GM23338 (cell line): ENCODE results near the gene CFH. TPM values are rescaled to one million over a fixed set of nuclear protein-coding genes. Genes with fewer than 3 reads are reported as not detected.

Experiments
- ATAC-seq: fragments of 200-7000 bp; cut with Tn5 transposase; 3 replicates; pipeline ENCODE4 v1.9.1; 2020
- DNase-seq: peaks from one replicate; pipeline ENCODE4 v3.0.0-alpha.2; 2015; ENCODE audit warnings: low spot score
- H2AFZ ChIP-seq: fragments of 200-600 bp; sonication (generic); 2 replicates; pipeline ENCODE4 v1.8.0; 2016; ENCODE audit warnings: antibody characterized with exemption, mild to moderate bottlenecking, moderate library complexity
- H3F3A ChIP-seq: fragments of 200-600 bp; sonication (generic); replicated peaks from 2 replicates; pipeline ENCODE4 v1.8.0; 2017; ENCODE audit warnings: antibody characterized with exemption, mixed run types, low read depth
- H3K27ac ChIP-seq: fragments of 200-600 bp; sonication (generic); 2 replicates; pipeline ENCODE4 v1.6.1; 2016; ENCODE audit warnings: low read depth
- H3K27me3 ChIP-seq: fragments of 200-600 bp; sonication (generic); 2 replicates; pipeline ENCODE4 v1.8.0; 2016; ENCODE audit warnings: mild to moderate bottlenecking, mixed run types, moderate library complexity; ENCODE audit not compliant: insufficient read depth
- H3K36me3 ChIP-seq: fragments of 200-600 bp; sonication (generic); 2 replicates; pipeline ENCODE4 v1.8.0; 2016; ENCODE audit warnings: mild to moderate bottlenecking; ENCODE audit not compliant: insufficient read depth
- H3K4me1 ChIP-seq: fragments of 200-600 bp; sonication (generic); 2 replicates; pipeline ENCODE4 v1.8.0; 2016; ENCODE audit warnings: mild to moderate bottlenecking, moderate library complexity; ENCODE audit not compliant: insufficient read depth
- H3K4me2 ChIP-seq: fragments of 200-600 bp; sonication (generic); 2 replicates; pipeline ENCODE4 v1.7.1; 2017; ENCODE audit warnings: mixed run types
- H3K4me3 ChIP-seq: fragments of 200-600 bp; sonication (generic); 2 replicates; pipeline ENCODE4 v1.6.1; 2016; ENCODE audit warnings: mixed run types
- H3K79me2 ChIP-seq: fragments of 200-600 bp; sonication (generic); replicated peaks from 2 replicates; pipeline ENCODE4 v1.8.0; 2017; ENCODE audit warnings: mild to moderate bottlenecking; ENCODE audit not compliant: insufficient read depth
- H3K9me2 ChIP-seq: fragments of 200-600 bp; sonication (generic); 2 replicates; pipeline ENCODE4 v1.8.0; 2017; ENCODE audit not compliant: insufficient read depth
- H4K20me1 ChIP-seq: fragments of 200-600 bp; sonication (generic); replicated peaks from 2 replicates; pipeline ENCODE4 v1.8.0; 2017; ENCODE audit warnings: mild to moderate bottlenecking; ENCODE audit not compliant: insufficient read depth
- H3K27ac Mint-ChIP-seq: 2 replicates; pipeline ENCODE4 v1.8.0; 2020; ENCODE audit warnings: inconsistent platforms, mild to moderate bottlenecking, moderate library complexity, mixed read lengths
- H3K27me3 Mint-ChIP-seq: 3 replicates; pipeline ENCODE4 v1.8.0; 2022; ENCODE audit warnings: low read depth, mild to moderate bottlenecking, moderate library complexity, mixed read lengths, inconsistent platforms; ENCODE audit not compliant: insufficient read depth, poor library complexity
- H3K36me3 Mint-ChIP-seq: 3 replicates; pipeline ENCODE4 v1.8.0; 2021; ENCODE audit warnings: low read depth, mild to moderate bottlenecking, inconsistent platforms, moderate library complexity, mixed read lengths
- H3K4me1 Mint-ChIP-seq: 3 replicates; pipeline ENCODE4 v1.8.0; 2020; ENCODE audit warnings: mild to moderate bottlenecking, inconsistent platforms, mixed read lengths
- H3K4me3 Mint-ChIP-seq: 3 replicates; pipeline ENCODE4 v1.8.0; 2021; ENCODE audit warnings: moderate library complexity, mild to moderate bottlenecking, inconsistent platforms, mixed read lengths
- H3K9me3 Mint-ChIP-seq: 3 replicates; pipeline ENCODE4 v1.8.0; 2020; ENCODE audit warnings: moderate library complexity, mild to moderate bottlenecking, inconsistent platforms, mixed read lengths
- CREB1 ChIP-seq: fragments of 250-450 bp; sonication (Bioruptor Pico); IDR thresholded peaks from 2 replicates; pipeline ENCODE4 v1.5.0; 2020; ENCODE audit warnings: low read depth, mild to moderate bottlenecking, moderate library complexity
- EZH2 ChIP-seq: fragments of 200-600 bp; sonication (generic); IDR thresholded peaks from one replicate; pipeline ENCODE4 v1.8.0; 2017; ENCODE audit warnings: antibody characterized with exemption, mild to moderate bottlenecking, low read depth; ENCODE audit not compliant: unreplicated experiment
- EZH2phosphoT487 ChIP-seq: fragments of 200-600 bp; sonication (generic); IDR thresholded peaks from one replicate; pipeline ENCODE4 v1.8.1; 2018; ENCODE audit warnings: antibody characterized with exemption; ENCODE audit not compliant: unreplicated experiment
- JUNB ChIP-seq: IDR thresholded peaks from one replicate; pipeline ENCODE4 v1.6.1; 2016; ENCODE audit warnings: antibody characterized with exemption; ENCODE audit not compliant: unreplicated experiment
- NANOG ChIP-seq: IDR thresholded peaks from 2 replicates; pipeline ENCODE4 v1.6.1; 2016; ENCODE audit warnings: antibody characterized with exemption, borderline replicate concordance
- POLR2AphosphoS5 ChIP-seq: IDR thresholded peaks from 2 replicates; pipeline ENCODE4 v1.6.1; 2016; ENCODE audit warnings: antibody characterized with exemption, low read depth
- REST ChIP-seq: IDR thresholded peaks from one replicate; pipeline ENCODE4 v1.6.1; 2018; ENCODE audit warnings: antibody characterized with exemption; ENCODE audit not compliant: unreplicated experiment
- STAT1 ChIP-seq: IDR thresholded peaks from one replicate; pipeline ENCODE4 v1.6.1; 2016; ENCODE audit warnings: antibody characterized with exemption; ENCODE audit not compliant: unreplicated experiment
- ZNF114 ChIP-seq: fragments of 250-450 bp; sonication (Bioruptor Pico); IDR thresholded peaks from 2 replicates; pipeline ENCODE4 v1.5.0; 2020; ENCODE audit warnings: mild to moderate bottlenecking, moderate library complexity
- ZNF331 ChIP-seq: fragments of 250-450 bp; sonication (Bioruptor Pico); IDR thresholded peaks from 2 replicates; pipeline ENCODE4 v1.5.0; 2020; ENCODE audit warnings: low read depth, mild to moderate bottlenecking, moderate library complexity
- ZNF462 ChIP-seq: fragments of 250-450 bp; sonication (Bioruptor Pico); IDR thresholded peaks from 2 replicates; pipeline ENCODE4 v1.5.0; 2020; ENCODE audit warnings: mild to moderate bottlenecking, moderate library complexity
- polyA plus RNA-seq: library from polyadenylated mRNA; unstranded; fragments of >200 nt; fragmentation: Nextera tagmentation; extraction: Ambion mirVana; gene quantifications from 2 replicates; pipeline ENCODE4 v1.2.1, GENCODE V29; 2016
- total RNA-seq: library from RNA; depleted of rRNA; stranded (reverse); fragments of >200 nt; shearing (Covaris generic); gene quantifications from 2 replicates; pipeline ENCODE4 v1.2.3, GENCODE V29; 2014
- TF ChIP-seq, protein P1 (sequence below): IDR thresholded peaks from 2 replicates; pipeline ENCODE4 v1.6.1; 2016; ENCODE audit warnings: antibody characterized with exemption
- TF ChIP-seq, protein P2 (sequence below), 2 experiments: fragments of 200-600 bp in 1 of 2; sonication (generic) in 1 of 2; conservative IDR thresholded peaks; 2 replicates each; pipeline versions ENCODE4 v1.5.1 to v1.6.1; 2016 to 2017; ENCODE audit warnings: antibody characterized with exemption in 2 of 2, low read depth in 2 of 2, mild to moderate bottlenecking in 2 of 2, moderate library complexity in 1 of 2

The CFH gene
- total and polyA plus RNA-seq, 2 experiments from 2014 or later = not detected

- TF ChIP-seq JUNB = no peak
- no peak for TF ChIP-seq ZNF114
- no peak for TF ChIP-seq STAT1
These were observed 121.9 kb downstream of the CFH start (continued) for GRCh38 chr1:196773713-196774112.

DNA sequence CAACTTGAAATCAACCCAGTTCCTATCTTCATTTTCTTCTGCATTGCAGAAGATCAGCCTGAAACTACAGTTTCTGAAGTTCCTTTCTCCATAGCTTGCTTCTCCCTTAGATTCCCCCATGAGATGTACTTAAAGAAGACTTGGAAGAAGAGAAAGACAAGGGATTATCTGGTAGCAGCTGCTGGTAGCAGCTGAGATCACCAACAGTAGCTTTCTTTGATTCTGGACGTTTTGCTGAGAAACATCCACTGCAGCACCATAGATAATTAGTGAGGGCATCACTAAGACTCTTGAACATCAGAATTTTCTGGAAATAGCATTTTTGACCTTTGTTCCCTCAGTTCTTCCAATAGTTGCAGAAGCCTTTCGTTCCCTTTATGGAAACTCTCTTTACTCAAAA is 122.3 kb downstream of the CFH start:
- no peaks in the 10 kb centered on the region for H3K9me2 ChIP-seq
- H3K27me3 Mint-ChIP-seq = no peaks in the 10 kb centered on the region
- H3K36me3 ChIP-seq = no peaks in the 10 kb centered on the region
- no peak overlapping the region for H3K27ac Mint-ChIP-seq
- no peaks in the 10 kb centered on the region for H3K79me2 ChIP-seq
- no peaks in the 10 kb centered on the region for H3K9me3 Mint-ChIP-seq
- no peaks in the 10 kb centered on the region for H3F3A ChIP-seq
- DNase-seq (no peak), ATAC-seq (no peak)
- H3K4me1 Mint-ChIP-seq = no peaks in the 10 kb centered on the region
- H3K27ac ChIP-seq = no peak overlapping the region
- TF ChIP-seq EZH2phosphoT487 = no peak
- TF ChIP-seq JUNB = no peak
- TF ChIP-seq CREB1 (CRISPR knock-in tag) = no peak
- TF ChIP-seq, protein P1, sequence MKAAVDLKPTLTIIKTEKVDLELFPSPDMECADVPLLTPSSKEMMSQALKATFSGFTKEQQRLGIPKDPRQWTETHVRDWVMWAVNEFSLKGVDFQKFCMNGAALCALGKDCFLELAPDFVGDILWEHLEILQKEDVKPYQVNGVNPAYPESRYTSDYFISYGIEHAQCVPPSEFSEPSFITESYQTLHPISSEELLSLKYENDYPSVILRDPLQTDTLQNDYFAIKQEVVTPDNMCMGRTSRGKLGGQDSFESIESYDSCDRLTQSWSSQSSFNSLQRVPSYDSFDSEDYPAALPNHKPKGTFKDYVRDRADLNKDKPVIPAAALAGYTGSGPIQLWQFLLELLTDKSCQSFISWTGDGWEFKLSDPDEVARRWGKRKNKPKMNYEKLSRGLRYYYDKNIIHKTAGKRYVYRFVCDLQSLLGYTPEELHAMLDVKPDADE = no peak
- no peak for TF ChIP-seq REST
- TF ChIP-seq NANOG = no peak
- no peak for TF ChIP-seq ZNF462 (CRISPR knock-in tag)
- TF ChIP-seq EZH2 = no peak
- TF ChIP-seq, protein P2, sequence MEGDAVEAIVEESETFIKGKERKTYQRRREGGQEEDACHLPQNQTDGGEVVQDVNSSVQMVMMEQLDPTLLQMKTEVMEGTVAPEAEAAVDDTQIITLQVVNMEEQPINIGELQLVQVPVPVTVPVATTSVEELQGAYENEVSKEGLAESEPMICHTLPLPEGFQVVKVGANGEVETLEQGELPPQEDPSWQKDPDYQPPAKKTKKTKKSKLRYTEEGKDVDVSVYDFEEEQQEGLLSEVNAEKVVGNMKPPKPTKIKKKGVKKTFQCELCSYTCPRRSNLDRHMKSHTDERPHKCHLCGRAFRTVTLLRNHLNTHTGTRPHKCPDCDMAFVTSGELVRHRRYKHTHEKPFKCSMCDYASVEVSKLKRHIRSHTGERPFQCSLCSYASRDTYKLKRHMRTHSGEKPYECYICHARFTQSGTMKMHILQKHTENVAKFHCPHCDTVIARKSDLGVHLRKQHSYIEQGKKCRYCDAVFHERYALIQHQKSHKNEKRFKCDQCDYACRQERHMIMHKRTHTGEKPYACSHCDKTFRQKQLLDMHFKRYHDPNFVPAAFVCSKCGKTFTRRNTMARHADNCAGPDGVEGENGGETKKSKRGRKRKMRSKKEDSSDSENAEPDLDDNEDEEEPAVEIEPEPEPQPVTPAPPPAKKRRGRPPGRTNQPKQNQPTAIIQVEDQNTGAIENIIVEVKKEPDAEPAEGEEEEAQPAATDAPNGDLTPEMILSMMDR (conservative IDR thresholded peaks at IDR 0.05; ENCODE audit: low read depth in 2 of 2) = no peak
- no peak for TF ChIP-seq ZNF114
- no peak for TF ChIP-seq ZNF331 (CRISPR knock-in tag)
- no peak for TF ChIP-seq STAT1
- no peak for TF ChIP-seq POLR2AphosphoS5
- H3K4me2 ChIP-seq = no peak overlapping the region
- peak overlapping the region; percentile 53; the same call in 1 of the 2 replicates for H2AFZ ChIP-seq
- H3K27me3 ChIP-seq = no peaks in the 10 kb centered on the region
- no peaks in the 10 kb centered on the region for H3K36me3 Mint-ChIP-seq
- no peak overlapping the region for H3K4me3 Mint-ChIP-seq
- no peak overlapping the region for H3K4me3 ChIP-seq
- no peaks in the 10 kb centered on the region for H3K4me1 ChIP-seq
- H4K20me1 ChIP-seq = no peaks in the 10 kb centered on the region
